Activated CD8-positive, alpha-beta memory T cell treated with anti-CD3 and anti-CD28 coated beads for 36 hours (primary cell): ENCODE measurements around the gene BAZ2B. TPM values are rescaled to one million over a fixed set of nuclear protein-coding genes. Genes with fewer than 3 reads are reported as not detected.

Experiments used
- CTCF ChIA-PET: fragments of 350-600 bp; sonication (Branson Sonifier 250); formaldehyde crosslinking; loops from one replicate; lab custom pipeline; 2021; ENCODE audit warnings: antibody characterized with exemption; lab: Charles Lee
- POLR2A ChIA-PET: fragments of 350-600 bp; sonication (Branson Sonifier 250); formaldehyde crosslinking; loops from one replicate; lab custom pipeline; 2021; ENCODE audit warnings: antibody characterized with exemption; lab: Charles Lee
- total RNA-seq, 2 experiments: library from RNA; stranded (reverse); gene quantifications; one replicate each; pipeline ENCODE4 v1.2.3, GENCODE V29; 2021

Gene BAZ2B
- total RNA-seq, 2 experiments from 2014 or later = 10.1 to 10.2 TPM

DNA sequence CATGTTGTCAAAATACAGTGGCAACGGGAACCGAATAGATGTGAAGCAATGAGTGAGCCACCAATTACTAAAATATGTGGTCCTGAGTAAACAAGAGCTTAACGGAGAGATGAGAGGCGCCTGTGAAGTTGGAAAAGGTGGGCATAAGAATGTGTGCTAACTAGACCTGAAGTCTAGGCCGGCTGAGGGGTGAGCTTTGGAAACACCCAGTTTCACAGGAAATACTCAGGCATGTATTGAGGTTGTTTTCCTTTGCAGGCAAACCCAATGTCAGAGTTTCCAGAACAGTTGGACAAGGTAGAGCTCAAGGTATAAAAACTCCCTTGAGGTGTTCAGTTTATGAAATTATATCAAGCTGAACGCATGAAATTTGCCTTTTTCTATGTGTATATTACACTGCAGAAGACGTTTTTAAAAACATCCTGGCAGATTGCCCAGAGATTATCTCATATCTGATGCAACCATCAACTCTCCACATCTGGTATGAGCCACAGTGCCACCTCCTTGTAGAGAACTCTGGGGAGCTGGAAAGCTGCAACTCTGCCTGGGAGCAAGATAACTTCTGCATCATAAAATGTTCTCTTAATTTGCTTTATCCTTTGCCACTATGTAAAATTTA, 325.9 kb downstream of the BAZ2B start:
- ChIA-PET CTCF (no interaction called here), POLR2A (interaction anchor here (0.6 kb wide), 1 partner anchor 834 kb away, joined by 3 read pairs; the partner anchor contains the start of genes CCDC148 and PKP4)

DNA sequence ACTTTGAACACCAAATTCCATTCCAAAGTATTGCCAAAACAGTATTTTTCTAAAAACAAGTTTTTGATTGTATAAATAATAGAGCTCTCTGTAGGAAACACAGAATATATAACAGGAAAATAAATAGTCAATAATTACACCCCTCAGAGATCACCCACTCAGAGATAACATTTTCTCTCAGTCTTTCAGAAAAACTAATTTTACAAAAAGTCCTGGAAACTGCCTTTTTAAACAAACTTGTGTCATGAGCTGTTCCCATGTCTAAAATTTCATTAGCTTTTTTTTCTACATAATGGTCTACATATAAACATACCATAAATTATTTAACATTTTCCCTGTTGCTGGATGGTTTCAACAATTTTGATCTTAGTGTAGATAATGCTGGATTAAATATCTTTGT, 328.6 kb downstream of the BAZ2B start:
- ChIA-PET CTCF (no interaction called here), POLR2A (no interaction called here)

DNA sequence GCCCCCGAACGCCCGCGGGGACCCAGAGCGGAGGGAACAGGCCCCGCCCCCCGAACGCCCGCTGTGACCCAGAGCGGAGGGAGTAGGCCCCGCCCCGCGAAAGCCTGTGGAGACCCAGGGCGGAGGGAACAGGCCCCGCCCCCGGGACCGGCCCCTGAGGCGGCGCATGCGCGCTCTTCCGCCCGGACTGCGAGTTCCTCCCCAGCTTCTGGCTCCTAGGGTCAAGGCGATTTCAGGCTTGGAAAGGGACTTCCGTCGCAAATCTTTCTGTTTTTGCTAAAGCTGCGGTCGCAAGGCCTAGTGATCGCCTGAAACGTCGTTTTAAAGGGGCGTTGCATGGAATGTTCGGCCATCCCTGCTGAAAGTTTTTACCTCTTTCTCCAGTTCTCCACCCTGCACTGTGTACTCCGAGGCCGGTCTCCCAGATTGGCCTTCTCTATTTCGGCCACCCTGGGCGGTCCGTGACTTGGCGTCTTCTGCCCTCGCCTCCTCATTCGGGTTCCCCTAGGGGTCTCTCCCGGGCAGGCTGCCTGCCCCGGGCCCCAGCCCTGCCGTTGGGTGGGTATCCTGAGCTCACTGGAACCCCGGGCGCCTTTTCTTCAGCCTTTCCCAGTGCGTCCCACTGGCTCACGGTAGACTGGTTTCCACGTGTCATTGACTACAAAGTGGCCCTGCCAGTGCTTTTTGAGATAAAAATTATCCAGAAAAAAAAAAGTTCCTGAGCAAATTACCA, 329.5 kb downstream of the BAZ2B start:
- ChIA-PET CTCF (no interaction called here), POLR2A (interaction anchor here (0.8 kb wide), 1 partner anchor 17 kb away, joined by 3 read pairs; no protein-coding TSS in a partner anchor)

DNA sequence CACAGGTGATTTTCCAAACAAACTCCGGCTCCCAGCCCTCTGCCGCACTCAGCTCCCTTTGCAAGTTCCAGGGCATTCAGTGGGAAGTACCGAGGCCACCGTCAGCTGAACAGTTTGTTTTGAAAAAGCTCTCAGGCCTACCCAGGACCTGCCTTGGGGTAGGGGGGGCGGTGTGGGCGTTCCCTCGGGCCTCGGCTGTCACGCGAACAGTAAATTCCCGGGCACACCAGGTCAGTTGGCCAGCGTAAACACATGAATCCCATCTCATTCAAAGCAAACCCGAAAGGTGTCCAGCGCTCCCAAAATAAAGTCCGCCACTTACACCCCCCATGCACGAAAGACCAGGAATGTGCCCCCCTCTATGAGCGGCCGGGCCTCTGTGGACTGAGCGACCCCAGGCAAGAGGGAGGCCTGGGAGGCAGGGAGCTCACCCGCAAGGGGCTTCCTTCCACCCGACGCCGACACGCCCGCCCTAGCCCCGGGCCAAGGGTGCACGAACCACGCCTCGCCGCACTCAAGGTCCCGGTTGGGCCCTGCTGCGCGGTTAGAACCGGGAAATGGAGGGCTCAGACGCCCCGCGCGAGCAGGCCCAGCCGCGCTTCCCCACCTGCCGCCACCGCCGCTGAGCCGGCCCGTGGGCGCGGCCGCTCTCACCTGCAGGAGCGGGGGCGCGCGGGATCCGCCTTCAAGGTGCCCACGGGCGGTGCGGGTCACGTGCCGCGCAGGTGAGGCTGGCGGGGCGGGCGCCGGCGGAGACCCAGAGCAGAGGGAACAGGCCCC, 330.2 kb downstream of the BAZ2B start, which contains the start of gene WDSUB1:
TSS of gene WDSUB1 (minus strand) at position 775 of the 780 bp plus-strand sequence. CDS start 3,634 bp downstream, outside the sequence.
- ChIA-PET POLR2A (interaction anchor here (0.8 kb wide), 1 partner anchor 18 kb away, joined by 3 read pairs; no protein-coding TSS in a partner anchor), CTCF (interaction anchor here (1.2 kb wide), 1 partner anchor 41 kb away, joined by 3 read pairs; no protein-coding TSS in a partner anchor)

DNA sequence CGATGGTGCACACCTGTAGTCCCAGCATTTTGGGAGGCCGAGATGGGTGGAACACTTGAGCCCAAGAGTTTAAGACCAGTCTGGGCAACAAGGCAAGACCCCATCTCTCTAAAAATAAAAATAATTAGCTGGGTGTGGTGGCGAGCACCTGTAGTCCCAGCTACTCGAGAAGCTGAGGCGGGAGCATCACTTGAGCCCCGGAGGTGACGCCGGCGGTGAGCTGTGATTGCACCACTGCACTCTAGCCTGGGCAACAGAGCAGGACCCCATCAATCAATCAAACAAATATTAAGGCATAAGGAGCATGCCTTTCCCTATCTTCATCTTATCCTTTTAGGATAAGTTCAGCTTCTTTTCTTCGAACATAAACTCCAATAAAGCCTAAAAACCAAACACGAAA, 330.9 kb downstream of the BAZ2B start:
- CTCF ChIA-PET = interaction anchor here (1.2 kb wide), 1 partner anchor 42 kb away, joined by 3 read pairs; no protein-coding TSS in a partner anchor

DNA sequence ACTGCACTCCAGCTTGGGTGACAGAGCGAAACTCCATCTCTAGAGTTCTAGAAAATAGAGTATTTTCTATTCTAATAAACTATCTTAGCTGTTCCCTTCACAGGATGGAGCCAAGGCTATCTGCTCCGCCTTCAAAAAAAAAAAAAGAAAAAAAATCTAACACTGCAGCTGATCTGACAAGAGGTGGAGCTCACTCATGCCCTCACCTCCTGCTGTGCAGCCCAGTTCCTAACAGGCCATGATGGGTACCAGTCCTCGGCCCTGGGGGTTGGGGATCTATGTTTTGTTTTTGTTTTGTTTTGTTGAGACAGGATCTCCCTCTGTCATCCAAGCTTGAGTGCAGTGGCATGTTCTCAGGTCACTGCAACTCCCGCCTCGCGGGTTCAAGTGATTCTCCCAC, 332.8 kb downstream of the BAZ2B start:
- ChIA-PET POLR2A (interaction anchor here (0.6 kb wide), 1 partner anchor 40 kb away, joined by 3 read pairs; no protein-coding TSS in a partner anchor), CTCF (no interaction called here)

More for the DNA sequence above, 330.9 kb downstream of the BAZ2B start:
- POLR2A ChIA-PET = no interaction called here

DNA sequence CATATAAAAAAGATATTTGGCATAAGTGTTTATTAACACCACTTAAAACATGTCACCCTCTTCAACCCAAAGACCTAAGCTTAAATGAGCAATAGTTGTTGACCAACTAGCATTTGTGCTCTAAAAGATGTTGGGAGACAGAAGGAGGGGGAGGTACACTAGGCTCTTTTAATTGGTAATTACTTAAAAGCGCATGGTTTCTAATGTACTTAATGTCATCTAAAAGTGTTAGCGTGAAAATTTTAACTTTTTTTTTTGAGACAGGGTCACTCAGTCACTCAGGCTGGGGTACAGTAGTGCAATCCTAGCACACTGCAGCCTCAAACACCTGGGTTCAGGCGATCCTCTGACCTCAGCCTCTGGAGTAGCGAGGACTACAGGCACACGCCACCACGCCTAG, 335.3 kb downstream of the BAZ2B start:
- ChIA-PET CTCF (interaction anchor here (1.1 kb wide), 1 partner anchor 17 kb away, joined by 4 read pairs; no protein-coding TSS in a partner anchor), POLR2A (no interaction called here)

DNA sequence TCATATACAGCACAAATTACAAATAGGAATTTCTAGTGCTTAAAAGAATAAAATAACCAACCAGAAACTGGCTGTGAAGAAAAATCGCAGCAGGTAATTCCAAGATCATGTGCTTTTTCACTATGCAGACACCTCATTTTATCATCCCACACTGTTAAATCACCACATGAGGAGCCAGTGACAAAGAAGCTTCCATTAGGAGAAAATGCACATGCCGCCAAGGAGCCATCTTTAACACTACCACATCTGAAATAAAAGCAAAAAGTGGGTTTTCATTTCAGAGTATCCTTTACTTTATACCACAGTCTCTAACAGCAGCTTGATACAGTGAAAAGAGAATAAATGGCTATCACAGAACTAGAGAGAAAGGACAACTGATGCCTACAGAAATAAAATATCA, 336.6 kb downstream of the BAZ2B start:
- ChIA-PET CTCF (no interaction called here), POLR2A (no interaction called here)

DNA sequence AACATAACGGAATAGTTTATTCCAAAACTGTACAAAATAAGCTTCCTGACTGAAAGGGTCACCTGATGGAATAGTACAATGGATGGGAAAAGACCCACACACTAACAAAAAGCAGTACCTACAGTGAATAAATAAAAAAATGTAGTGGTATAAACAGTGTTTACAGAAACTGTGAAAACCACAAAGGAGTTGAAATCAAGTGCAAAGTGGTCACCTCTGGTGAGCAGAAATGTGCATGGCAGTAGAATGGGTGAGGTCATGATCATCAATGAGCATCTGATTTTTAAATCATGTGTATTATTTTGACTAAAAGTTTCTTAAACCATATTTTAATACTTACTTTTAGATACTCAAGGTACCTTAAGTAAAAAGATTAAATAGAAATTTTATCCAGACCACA, 341.2 kb downstream of the BAZ2B start:
- POLR2A ChIA-PET = no interaction called here

DNA sequence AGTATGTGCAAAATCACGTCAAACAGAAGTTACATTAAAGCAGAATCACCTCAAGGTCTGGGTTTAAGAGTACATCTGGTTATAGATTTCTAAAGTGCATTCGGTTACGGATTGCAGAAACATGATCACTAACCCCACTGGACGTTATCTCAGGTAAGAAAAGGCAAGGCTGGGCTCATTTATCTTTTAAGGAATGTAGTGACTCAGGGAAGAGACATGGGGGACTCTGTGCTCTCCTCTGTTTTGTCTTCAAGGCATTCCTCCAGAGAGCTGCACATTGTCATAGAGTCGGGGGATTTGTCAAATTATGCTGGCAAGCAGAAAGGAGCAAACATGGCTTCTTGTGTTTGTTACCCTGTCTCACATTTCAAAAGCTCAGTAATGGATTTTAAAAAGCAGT, 344.2 kb downstream of the BAZ2B start:
- POLR2A ChIA-PET = no interaction called here
- CTCF ChIA-PET = no interaction called here

More for the DNA sequence above, 341.2 kb downstream of the BAZ2B start:
- CTCF ChIA-PET = no interaction called here

DNA sequence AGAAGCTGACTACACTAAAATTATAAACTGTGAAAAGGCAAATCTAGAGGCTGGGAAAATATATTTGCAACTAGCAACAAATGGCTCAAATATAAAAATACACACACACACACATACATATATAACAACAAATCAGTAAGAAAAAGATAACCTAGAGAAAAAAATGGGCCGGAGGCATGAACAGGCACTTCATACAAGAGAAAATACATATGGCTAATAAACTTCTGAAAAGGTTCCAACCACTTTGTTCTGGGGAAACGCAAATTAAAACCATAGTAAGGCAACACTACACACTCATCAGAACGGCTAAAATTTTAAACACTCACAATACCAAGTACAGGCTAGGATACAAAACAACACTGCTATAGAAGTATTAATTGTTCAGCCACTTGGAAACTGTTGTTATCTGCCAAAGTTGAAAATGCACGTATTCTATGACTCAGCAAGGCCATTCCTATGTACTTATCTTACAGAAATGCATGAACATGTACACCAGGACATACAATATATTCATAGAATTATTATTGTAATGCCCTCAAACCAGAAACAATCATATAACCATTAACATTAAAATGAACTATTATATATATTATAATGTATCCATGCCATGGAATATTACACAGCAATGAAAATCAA, 345.5 kb downstream of the BAZ2B start:
- CTCF ChIA-PET = no interaction called here
- POLR2A ChIA-PET = no interaction called here

Other genes with a start within 250 kb of the BAZ2B start
- gene MARCHF7, start 96.0 kb upstream of the BAZ2B start, total RNA-seq = 10 to 100 TPM; 69.8 to 72.8 TPM
- under 1 TPM; 0.53 to 0.61 TPM for gene CD302, start 181.7 kb upstream of the BAZ2B start, total RNA-seq